ENCODE results near the gene CYP26B1.

CYP26B1 gene

DNA sequence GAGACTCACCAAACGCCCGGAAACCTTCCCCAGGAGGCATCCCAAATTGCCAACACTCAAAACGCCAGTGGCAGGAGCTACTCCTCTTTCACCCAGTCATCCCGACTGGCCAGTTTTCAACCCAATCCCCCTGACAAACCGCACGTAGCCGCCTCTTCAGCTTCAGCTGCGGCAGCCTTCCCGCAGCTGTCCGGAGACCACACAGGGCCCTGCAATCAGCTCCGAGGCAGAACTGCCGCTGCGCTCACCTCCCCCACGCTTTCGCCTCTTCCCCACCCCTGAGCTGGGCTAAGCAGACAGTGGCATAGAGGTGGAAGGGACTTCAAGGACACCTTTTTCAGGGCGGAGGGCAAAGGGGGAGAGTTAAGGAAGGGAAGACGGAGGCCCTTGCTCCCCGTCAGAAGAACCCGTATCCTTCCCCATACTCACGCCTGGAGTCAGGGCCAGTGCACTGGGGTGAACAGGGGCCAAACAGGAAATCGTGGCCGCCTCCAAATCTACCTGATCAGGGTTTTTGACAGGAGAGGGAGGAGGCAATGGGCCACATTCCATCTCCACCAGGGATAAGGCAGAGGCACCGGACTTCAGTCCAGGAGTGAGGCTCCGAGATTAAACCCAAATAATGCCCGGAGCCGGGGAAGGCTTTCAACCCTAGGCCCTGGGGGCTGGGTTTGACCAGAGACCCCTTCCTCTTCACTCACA lies 16.9 kb downstream of the CYP26B1 start:
- no peak for DNase-seq

- peak in 1 of 58 donors; percentile 60 for DNase-seq
Observed at GRCh38 chr2:72129681-72130340, 17.9 kb downstream of the CYP26B1 start.

DNA sequence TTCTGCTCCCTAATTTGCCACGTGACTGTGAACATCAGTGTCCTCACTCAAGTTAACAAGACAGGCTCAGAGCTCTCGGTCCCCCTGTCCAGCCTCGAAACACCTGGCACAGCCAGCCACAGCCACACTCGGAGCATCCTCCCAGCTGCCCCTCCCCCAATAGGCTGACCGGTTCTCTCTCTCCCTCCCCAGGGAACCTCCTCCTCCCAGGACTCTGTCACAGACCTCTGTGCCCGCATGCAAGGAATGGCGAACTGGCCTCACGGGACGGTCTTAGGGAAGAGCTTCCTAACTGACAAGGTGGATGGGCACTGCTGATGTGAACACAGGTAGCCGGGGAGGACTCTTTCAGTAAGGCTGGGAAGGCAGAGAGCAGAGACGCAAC lies 18.8 kb downstream of the CYP26B1 start:
- no peak for DNase-seq

- DNase-seq, result no peak
Observed at GRCh38 chr2:72128059-72128842, 19.4 kb downstream of the CYP26B1 start.

- no peak for DNase-seq
Observed at GRCh38 chr2:72127401-72128058, 20.1 kb downstream of the CYP26B1 start.

GRCh38 chr2:72126186-72127100 lies 21.2 kb downstream of the CYP26B1 start:
- no peak for DNase-seq

GRCh38 chr2:72124376-72124775 lies 23.3 kb downstream of the CYP26B1 start:
- DNase-seq, result no peak

DNA sequence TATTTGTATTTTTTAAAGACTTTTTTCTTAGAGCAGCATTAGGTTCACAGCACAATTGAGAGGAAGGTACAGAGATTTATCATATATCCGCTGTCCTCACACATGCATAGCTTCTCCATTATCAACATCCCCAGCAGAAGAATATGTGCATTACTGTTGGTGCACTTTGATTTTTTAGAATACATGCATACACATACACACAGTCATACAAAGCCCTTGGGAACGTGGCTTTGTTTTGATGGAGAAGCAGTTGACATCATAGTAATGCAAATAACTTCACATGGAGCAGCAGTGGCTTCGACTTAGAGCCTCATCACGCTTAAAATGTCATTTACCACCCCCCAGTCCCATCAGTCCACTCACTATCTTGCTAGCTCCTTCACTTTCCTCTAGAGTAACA lies 26.5 kb downstream of the CYP26B1 start:
- DNase-seq, result no peak

GRCh38 chr2:72118951-72119350 lies 28.7 kb downstream of the CYP26B1 start:
- DNase-seq, result no peak

DNA sequence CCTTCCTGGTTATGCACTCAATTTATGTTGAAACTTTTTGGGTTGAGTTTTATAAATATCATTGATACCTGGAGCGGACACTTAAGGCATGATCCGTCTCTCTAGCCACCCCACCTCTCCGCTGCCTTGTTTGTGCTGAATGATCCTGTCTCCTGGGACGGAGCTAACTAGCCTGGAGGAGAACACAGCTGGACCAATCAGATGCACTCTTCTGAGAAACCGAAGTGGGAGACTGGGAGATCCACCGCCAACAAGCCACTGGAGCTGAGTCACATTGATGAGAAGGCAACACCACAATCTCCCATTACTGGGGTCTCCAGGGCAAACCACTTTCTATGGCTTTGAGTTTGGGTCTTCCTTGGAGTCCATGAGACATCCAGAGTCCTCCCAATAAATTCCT lies 29.3 kb downstream of the CYP26B1 start:
- no peak for DNase-seq

DNA sequence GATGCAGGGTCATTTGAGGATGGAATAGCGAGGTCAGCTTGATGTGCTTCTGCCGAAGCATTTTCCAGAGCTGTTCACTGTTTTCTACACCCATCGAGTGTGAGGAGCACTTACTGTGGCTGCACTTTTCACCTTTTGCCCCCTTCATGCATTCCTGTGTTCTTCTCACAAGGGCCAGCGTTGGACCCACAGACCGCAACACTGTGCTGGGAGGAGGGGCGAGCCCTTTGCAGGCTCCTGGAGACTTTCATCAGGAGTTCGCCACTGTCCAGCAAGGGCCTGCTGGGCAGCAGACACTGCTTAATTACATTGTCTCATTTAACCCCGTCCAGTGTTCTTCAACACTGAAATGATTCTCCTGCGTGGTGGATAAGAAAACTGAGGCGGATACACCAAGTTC lies 29.9 kb downstream of the CYP26B1 start:
- DNase-seq, result no peak

GRCh38 chr2:72117029-72117428 lies 30.6 kb downstream of the CYP26B1 start:
- DNase-seq, result no peak

GRCh38 chr2:72116081-72116533 lies 31.6 kb downstream of the CYP26B1 start:
- DNase-seq, result no peak

DNA sequence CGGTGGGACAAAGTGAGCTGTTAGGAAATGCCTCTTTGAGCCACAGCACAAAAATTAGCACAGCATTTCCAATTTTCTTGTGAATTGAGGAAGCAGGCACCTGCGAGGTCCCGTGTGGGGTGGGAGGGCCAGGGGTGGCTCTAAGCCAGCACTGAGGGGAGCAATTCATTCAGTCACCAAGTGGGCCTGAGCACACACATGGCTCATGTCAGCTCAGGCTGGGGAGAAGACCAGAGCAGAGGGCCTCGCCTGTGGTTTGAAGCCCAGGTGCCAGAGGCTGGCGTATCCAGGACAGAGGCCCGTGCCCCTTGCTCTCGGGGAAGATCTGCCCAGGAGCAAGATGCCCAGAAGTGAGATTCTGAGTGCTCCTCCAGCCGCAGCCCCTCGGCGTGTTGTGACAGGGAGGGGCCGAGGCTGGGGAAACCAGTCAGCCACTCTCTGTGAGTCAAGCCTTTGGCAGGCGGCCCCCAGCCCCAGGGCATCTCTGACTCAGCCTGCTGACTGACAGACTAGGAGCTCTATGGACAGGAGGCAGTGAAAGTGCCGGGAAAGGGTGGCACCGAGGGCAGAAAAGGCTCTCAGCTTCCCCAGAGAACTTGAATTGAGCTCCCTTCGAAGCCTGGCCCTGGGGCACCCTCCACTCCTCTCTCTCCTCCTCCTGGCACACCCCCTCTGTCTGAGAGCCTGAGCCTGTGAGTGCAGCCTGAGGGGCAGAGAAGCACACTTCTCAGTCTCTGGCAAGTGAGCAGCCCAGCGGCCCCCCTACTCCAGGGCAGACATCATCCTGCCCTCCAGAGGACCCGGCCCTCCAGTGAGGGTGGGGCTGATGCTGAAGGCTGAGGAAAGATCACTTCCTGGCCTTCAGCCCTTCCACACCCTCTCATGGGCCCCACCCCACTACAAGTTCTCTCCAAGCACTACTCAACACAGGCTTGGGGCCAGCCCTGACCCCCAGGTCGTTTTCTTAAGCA lies 32.3 kb downstream of the CYP26B1 start:
- peak in 5 of 58 donors; percentile 19 to 58 (median 37) for DNase-seq

DNA sequence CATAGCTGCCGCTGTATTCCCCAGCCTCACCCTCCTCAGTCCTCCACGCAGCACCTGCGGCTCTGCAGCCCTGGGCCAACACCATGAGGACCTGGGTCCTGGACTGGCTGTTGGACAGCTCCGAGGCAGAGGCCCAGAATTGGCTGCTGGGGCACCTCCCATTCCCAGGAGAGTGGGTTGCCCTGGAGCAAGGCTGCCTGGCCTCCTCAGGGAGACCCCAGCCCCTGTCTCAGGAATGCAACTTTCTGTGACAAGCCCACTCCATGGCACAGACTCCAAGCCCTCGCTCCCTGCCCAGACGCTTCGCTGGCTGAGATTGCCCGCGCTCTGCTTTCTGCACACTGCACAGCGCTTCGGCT lies 33.0 kb downstream of the CYP26B1 start:
- no peak for DNase-seq

GRCh38 chr2:72113847-72114692 lies 33.6 kb downstream of the CYP26B1 start:
- DNase-seq, result no peak

DNA sequence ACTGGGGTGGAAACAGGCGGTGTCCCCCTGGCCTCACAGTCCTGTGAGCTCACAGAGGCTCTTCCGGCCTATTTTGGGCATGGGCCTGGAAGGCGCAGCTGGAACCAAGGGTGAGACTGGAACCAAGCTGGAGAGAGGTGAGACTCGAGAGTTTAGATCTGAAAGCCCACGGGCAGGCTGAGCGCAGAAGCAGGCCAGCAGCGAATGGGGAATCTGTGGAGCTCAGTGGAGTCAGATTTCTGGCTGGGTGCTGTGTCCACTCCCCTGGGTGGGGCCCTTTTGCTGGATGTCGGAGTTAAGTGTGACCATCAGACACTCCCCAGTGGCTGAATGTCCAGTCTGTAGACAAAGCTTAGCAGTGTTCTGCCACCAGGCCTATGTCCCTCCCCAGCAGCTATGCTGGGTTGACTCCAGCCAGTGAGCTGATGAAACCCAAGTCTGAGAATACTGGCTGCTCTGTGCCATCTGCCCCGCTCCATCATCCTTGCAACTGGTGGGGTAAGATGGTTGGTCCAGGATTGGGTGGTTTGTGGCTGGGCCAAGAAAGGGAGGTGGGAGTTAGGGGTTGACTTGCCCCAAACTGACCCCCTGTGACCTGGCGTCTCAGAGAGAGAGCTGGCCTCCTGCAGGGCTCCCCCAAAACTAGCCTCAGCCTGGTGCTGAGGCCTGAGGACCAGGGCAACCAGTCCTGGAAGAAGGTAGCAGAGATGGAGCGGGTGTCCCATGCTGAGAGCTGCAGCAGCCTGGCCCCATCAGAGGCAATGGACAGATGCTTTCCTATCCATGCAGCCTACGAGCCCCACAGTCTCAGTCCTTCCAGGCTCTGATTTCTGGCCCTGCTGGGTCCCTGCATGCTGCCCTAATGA lies 34.4 kb downstream of the CYP26B1 start:
- DNase-seq, result peak in 11 of 58 donors; percentile 12 to 37 (median 19)

Data from anterior cingulate cortex (tissue), 58 donors.